Dedifferentiated amniotic fluid mesenchymal stem cell (primary cell): ENCODE measurements around the gene FAM8A1.

ENCODE experiments used
- DNase-seq: peaks from one replicate; pipeline ENCODE4 v3.0.0-alpha.2; 2016; ENCODE audit errors: extremely low spot score

FAM8A1 gene

DNA sequence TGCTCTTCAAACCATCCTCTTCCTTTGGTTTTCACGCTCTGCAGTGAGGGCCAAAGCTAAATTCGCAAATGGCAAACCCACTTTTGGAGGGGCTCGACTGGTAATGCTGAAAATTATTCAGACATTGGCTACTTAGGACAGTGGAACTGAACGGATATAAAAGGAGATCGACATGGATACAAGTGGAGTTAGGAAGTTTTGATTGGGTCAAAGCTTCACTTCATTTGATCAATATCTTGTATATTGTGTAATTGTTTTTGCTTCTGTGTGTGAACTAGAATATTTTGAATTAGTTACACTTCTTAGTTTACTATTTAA, 1.2 kb downstream of the FAM8A1 start:
- no peak for DNase-seq

GRCh38 chr6:17602888-17603287, 2.8 kb downstream of the FAM8A1 start:
- no peak for DNase-seq

DNA sequence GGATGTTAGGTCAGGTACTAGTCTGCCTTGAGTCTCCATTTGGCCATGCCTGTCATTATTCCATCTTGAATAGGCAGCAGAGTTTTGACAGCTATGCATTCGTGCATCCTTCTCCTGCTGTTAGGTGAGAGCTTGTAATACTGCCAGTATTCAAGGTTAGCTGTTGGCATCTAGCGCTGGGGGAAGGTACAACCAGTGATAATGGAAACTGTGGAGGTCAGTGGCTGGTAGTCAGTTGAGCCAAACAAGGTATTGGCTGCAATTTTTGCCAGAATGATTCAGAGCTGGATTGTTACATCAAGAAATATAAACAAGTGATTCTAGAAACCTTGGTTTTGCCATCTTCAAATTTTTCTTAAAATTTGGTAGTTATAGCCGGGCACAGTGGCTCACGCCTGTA, 6.5 kb downstream of the FAM8A1 start:
- no peak for DNase-seq

DNA sequence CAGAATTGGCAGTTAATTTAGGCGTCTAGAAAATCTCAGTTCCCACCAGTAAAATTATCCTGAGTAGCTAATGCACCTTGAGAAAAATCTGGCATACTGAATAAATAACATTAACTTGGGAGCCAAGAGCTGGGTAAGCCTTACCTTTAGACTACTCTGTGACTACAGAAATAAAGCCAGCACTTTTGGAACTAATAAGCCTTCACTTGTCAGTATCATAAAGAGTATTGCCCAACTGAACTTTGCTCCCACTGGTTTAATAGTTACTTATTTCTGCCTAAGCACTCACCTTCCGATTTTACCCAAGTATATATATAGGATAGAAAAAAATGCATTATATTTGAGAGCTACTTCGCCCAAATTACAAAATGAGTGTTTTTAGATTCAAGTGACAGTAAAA, 10.7 kb downstream of the FAM8A1 start:
- DNase-seq: no peak

DNA sequence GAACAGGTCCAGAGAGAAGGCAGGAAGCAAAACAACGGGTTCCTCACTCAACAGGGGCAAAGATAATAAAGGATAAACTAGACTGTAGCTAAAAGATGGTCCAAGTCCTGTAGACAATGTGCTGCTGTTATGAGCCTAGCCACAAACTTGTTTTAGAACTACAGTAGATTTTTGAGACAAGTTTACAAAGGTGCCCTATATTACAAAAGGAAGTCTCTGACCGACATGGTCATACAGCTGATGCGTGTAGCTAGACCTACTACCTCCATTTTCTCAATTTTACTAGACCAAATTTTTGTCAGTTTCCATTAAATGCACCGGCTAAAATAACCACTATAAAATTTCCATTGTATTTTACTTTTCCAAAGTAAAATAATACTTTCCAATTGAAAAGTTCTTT, 11.9 kb downstream of the FAM8A1 start:
- DNase-seq: no peak

DNA sequence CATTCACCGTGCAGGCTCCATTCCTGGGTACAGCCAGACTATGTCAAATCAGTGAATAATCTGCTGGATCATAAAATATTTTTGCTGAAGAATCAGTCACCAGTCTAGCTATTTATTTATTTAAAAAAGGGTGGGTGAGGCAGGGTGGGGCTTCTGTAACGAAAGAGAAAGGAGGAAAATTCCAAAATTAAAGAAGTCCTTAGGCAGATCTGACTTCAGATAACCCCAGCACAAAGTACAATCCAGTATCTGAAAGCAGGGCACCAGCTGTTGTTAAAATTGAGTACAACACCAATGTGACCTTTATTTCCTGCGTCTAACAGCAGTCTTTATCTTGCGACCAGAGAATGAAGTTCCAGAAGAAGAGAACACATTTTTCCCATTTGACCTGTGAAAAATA, 15.7 kb downstream of the FAM8A1 start:
- no peak for DNase-seq

DNA sequence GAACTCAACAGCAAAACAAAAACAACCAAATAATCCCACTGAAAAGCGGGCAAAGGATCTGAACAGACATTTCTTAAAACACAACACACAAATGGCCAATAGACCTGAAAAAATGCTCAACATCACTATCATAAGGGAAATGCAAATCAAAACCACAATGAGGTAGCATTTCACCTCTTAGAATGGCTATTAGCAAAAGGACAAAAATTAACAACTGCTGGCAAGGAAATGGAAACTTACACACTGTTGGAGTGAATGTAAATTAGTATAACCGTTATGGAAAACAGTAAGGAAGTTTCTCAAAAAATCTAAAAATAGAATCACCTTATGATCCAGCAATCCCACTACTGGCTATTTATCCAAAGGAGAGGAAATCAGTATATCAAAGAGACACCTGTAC, 20.9 kb downstream of the FAM8A1 start:
- no peak for DNase-seq

DNA sequence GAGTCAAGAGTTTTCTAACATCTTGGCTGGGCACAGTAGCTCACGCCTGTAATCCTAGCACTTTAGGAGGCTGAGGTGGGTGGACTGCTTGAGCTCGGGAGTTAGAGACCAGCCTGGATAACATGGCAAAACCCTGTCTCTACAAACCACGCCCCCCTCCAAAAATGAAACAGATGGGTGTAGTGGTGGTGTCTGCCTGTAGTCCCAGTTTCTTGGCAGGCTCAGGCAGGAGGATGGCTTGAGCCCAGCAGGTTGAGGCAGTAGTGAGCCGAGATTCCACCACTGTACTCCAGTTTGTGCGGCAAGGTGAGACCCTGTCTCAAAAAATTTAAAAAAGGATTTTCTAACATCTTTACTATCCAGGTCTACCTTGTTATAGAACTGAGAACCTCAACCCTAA, 22.0 kb downstream of the FAM8A1 start:
- no peak for DNase-seq

DNA sequence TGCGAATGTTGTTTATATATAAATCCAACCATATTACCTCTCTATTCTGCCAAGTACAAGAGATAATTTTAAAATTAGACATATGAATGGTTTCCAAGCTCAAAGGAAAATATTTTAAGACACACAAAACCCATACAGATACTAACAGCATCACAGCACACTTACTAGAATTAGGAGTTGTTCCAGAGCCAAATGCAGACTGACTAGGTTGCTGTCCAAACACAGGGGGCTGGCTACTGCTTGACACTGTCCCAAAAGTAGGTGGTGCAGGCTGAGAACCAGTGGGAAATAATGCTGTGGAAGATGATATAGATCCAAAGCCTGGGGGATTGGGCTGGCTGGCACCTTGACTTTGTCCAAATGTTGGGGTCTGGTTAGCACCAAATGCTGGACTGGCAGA, 24.3 kb downstream of the FAM8A1 start:
- no peak for DNase-seq

DNA sequence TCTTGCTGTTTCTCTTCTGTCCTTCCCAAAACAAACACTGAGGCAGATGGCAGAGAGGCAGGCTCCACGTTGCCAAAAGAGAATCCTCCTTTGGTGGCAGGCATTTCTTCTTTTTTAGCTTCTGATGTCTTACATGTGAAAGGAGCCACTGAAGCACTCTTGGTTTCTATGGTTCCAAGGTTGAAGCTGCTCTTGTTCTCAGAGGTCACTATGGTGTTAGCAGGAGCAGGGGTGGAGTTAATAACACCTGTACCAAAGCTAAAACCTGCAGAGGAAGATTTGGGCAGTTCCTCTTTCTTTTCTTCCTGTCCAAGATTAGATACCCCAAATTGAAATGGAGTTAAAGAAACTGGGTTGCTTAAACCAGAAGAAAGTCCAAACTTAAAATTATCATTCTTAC, 28.8 kb downstream of the FAM8A1 start:
- DNase-seq: no peak

- DNase-seq: no peak
Observed at GRCh38 chr6:17629824-17630510, 29.9 kb downstream of the FAM8A1 start.

DNA sequence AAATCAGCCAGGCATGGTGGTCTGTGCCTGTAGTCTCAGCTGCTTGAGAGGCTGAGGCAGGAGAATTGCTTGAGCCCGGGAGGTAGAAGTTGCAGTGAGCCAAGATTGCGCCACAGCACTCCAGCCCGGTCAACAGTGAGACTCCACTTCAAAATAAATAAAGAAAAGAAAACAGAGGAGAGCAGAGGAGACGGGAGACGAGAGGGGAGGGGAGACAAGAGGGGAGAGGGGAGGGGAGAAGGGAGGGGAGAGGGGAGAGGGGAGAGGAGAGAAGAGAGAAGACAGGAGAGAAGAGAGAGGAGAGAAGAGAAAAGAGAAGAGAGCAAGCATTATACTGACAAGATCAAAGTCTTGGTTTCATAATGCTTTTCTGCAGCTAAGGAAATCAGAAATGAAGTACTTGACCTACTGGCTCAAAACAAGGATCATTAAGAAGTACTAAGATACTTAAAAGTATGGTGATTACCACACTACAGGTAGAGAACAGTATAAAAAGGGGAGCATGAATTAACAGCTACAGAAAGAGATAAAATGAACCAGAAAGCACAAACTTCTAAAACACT, 30.5 kb downstream of the FAM8A1 start:
- no peak for DNase-seq

DNA sequence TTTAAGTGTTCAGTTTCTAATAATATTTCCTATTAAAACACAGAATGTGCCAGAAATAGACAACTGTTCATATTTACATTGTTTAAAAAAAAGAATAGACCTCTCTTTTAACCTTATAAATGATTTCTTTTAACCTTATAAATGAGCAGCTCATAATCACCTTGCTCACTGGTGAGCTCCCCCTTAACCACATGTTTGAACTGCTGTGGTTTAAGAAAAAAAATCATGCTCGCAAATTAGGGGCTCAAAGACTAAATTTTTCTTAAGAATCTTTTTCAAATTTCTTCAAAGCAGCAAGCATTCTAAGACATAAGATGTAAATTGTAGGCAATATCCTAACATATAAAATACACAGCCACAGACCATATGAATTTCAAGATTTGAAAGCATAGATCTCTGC, 32.8 kb downstream of the FAM8A1 start:
- DNase-seq: no peak

DNA sequence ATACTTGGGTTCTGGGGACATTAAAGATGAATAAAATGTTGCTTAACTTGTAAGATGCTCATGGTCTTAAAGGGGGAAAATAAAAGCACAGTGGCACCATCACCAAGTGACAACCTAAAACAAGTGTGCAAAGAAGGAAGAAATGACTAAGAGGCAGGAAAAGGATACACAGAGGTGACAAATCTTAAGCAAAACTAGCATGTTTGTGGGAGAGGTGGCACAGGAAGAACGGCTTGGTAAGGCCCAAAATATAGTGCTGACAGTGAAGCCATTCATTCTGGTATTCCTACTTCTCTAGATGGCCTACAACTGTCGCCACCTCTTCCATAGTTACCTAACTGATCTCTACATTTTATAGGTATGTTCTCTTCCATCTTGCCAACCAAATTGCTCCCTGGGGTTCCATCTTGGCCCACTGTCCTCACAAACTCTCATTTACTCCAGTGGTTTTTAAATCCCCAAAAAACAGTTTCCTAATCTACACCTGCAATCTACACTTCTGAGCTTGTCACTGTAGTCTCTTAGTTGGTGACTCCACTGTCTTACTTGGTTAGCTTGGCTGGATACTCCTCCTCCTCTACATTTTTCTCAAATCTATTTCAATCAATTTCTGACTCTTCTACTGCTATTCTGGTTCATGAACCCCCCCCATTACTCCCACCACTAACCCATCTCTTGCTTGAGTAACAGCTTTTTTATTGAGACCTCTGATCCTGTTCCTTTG, 33.5 kb downstream of the FAM8A1 start:
- no peak for DNase-seq

DNA sequence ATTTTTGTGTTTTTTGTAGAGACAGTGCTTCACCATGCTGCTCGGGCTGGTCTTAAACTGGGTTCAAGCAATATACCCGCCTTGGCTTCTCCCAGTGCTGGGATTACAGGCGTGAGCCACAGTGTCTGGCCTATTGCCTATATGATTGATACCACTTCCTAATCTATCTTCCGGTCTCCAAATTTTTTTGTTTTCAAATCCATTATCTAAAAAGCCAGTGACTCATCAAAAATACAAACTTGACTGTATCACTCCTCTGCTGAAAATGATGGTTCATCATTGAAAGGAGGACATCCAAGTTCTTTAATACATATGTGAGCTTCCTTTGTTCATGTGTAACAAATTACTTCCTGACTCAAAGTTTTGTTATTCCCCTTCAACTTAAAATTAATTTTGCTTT, 35.5 kb downstream of the FAM8A1 start:
- no peak for DNase-seq

GRCh38 chr6:17638212-17638715, 38.2 kb downstream of the FAM8A1 start:
- no peak for DNase-seq

DNA sequence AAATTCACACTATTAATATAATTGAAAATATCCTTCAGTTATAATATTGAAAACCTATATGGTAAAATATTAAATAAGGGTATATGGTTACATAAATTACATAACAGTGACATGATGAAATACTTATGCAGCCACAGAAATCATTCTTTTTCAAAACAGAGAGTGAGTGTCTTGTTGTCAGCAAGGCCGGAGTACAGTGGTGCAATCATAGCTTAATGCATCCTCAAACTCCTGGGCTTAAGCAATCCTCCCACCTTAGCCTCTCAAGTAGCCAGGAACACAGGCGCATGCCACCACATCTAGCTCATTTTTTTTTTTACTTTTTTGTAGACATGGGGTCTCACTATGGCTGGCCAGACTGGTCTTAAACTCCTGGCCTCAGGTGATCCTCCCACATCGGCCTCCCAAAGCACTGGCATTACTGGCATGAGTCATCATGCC, 40.4 kb downstream of the FAM8A1 start:
- no peak for DNase-seq

DNA sequence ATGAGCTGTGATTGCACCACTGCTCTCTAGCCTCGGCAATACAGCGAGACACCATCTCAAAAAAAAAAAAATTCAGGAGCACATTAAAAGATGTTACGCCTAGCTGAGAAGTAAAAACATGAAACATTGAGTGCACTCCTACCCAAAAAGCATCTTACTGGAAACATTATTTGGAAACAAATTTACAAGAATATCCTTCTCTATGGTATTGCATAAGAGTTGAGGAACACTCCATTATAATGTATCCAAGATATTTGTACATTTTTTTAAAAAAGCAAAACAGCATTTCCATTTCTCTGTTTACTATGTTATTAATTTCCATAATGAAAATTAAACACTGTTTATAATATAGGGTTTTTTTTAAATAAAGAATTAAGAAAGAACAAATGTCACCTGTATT, 48.6 kb downstream of the FAM8A1 start:
- DNase-seq: no peak

- DNase-seq: no peak
Observed at GRCh38 chr6:17650656-17651309, 50.7 kb downstream of the FAM8A1 start.

- DNase-seq: no peak
Observed at GRCh38 chr6:17653198-17653882, 53.2 kb downstream of the FAM8A1 start.

DNA sequence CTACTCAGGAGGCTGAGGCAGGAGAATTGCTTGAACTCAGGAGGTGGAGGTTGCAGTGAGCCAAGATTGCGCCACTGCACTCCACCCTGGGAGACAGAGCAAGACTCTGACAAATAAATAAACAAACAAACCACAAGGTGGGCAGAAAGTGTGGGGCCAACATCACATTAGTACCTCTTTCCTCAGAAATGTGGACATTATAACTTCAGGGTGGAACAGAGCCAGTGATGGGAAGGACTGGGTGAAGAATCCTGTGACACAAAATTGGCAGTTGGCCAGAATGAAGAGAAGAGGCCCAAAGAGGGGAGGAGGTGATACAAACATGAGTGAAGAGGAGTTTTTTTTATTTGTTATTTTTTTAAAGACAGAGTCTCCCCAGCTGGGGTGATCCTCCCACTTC, 56.0 kb downstream of the FAM8A1 start:
- no peak for DNase-seq

DNA sequence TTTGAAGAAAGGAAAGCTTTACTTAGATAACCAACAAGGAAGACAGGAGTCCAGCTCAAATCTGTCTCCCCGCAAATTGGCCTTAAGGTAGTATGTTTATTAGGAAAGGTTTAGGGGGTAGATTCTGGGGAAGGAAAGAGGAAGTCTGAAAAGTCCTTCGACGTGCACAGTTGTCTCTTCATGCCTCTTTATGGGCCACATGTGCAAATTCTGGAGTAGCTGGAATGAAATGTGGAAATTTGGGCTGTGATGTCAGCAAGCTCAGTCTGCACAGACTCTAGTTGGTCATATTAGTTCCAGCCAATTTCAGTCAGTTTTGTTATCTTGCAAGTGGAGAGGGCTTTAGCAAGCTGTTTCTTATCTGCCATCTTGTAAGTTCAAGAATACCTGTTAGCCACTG, 56.5 kb downstream of the FAM8A1 start:
- no peak for DNase-seq
